K562 (cell line): ENCODE data around the gene ARV1. TPM values are rescaled to one million over a fixed set of nuclear protein-coding genes. Genes with fewer than 3 reads are reported as not detected.

ENCODE experiments used
- ATAC-seq: fragments of 200-7000 bp; cut with Tn5 transposase; 3 replicates; pipeline ENCODE4 v1.9.1; 2020; ENCODE audit warnings: moderate library complexity
- BruUV-seq: library from RNA; stranded (reverse); fragments of 400-500 nt; replicated peaks from 2 replicates; lab custom pipeline; 2021; lab: Mats Ljungman, UMichigan
- CTCF ChIA-PET: fragments of 300-600 bp; formaldehyde crosslinking; extraction: SDS; loops from one replicate; lab custom pipeline; 2021; ENCODE audit warnings: low intra/inter-chr PET ratio; lab: Yijun Ruan, JAX
- POLR2A ChIA-PET: fragments of 300-600, 350-650 bp; sonication (Branson Sonifier 250); formaldehyde crosslinking; extraction: SDS; loops from one replicate; lab custom pipeline; 2021; ENCODE audit warnings: antibody characterized with exemption, inconsistent platforms; lab: Yijun Ruan, JAX
- DNase-seq, 4 experiments: peaks; one replicate each; pipeline versions ENCODE4 v3.0.0 to v3.0.0-alpha.2; 2011 to 2018; ENCODE audit warnings: low spot score in 3 of 4, mixed read lengths in 3 of 4; ENCODE audit errors: extremely low read depth in 1 of 4
- FAIRE-seq: peaks from 2 replicates; lab custom pipeline; 2011; peaks lifted over from hg19 to GRCh38; lab: Jason Lieb, UNC
- H2AFZ ChIP-seq: 2 replicates; pipeline ENCODE4 v1.6.0; 2011; ENCODE audit warnings: low read depth, low read length, control low read depth, inconsistent platforms
- H3K27ac ChIP-seq: fragments of 200-600 bp; 3 replicates; pipeline ENCODE4 v1.8.0; 2011; ENCODE audit warnings: low read depth, mild to moderate bottlenecking, control low read depth, inconsistent platforms, low read length, moderate library complexity, mixed read lengths; ENCODE audit errors: extremely low read depth
- H3K27me3 ChIP-seq, 2 experiments: fragments of 300-600 bp in 1 of 2; 2 replicates in 1 of 2; 3 replicates in 1 of 2; pipeline versions ENCODE4 v1.6.0 to v1.8.0; 2011; ENCODE audit warnings: inconsistent platforms in 2 of 2, low read length in 2 of 2, mild to moderate bottlenecking in 1 of 2, mixed read lengths in 1 of 2, moderate library complexity in 1 of 2; ENCODE audit not compliant: control insufficient read depth in 2 of 2, insufficient read depth in 2 of 2
- H3K36me3 ChIP-seq: fragments of 300-600 bp; 3 replicates; pipeline ENCODE4 v1.8.0; 2011; ENCODE audit warnings: mild to moderate bottlenecking, low read length, inconsistent platforms; ENCODE audit not compliant: control insufficient read depth, insufficient read depth
- H3K4me1 ChIP-seq, 2 experiments: fragments of 200-600 bp in 1 of 2; replicated peaks in 1 of 2; 2 replicates in 1 of 2; 3 replicates in 1 of 2; pipeline versions ENCODE4 v1.5.1 to v1.8.0; 2011; ENCODE audit warnings: inconsistent platforms in 2 of 2, low read length in 2 of 2, mild to moderate bottlenecking in 1 of 2, mixed read lengths in 1 of 2, moderate library complexity in 1 of 2; ENCODE audit not compliant: control insufficient read depth in 2 of 2, insufficient read depth in 2 of 2
- H3K4me2 ChIP-seq: 2 replicates; pipeline ENCODE4 v1.6.1; 2011; ENCODE audit warnings: low read length, control low read depth, inconsistent platforms, mixed read lengths; ENCODE audit not compliant: insufficient read depth
- H3K4me3 ChIP-seq: fragments of 200-600 bp; sonication (generic), shearing (Covaris generic); 2 replicates; pipeline ENCODE4 v1.5.1; 2016; ENCODE audit warnings: control low read depth, inconsistent platforms
- H3K79me2 ChIP-seq: fragments of 200-600 bp; 3 replicates; pipeline ENCODE4 v1.8.0; 2011; ENCODE audit warnings: low read length, inconsistent platforms; ENCODE audit not compliant: control insufficient read depth, insufficient read depth
- H3K9ac ChIP-seq, 2 experiments: 2 replicates each; pipeline versions ENCODE4 v1.6.0 to v1.6.1; 2011; ENCODE audit warnings: low read depth in 2 of 2, low read length in 2 of 2, control low read depth in 1 of 2, inconsistent platforms in 1 of 2, mild to moderate bottlenecking in 1 of 2, mixed read lengths in 1 of 2; ENCODE audit not compliant: insufficient read depth in 1 of 2
- H3K9me1 ChIP-seq: one replicate; pipeline ENCODE4 v1.6.0; 2011; ENCODE audit warnings: inconsistent platforms, mild to moderate bottlenecking, low read length, moderate library complexity; ENCODE audit not compliant: control insufficient read depth, insufficient read depth
- H3K9me3 ChIP-seq: replicated peaks from 2 replicates; pipeline ENCODE4 v1.5.1; 2011; ENCODE audit warnings: low read depth, low read length, inconsistent platforms; ENCODE audit not compliant: control insufficient read depth, insufficient read depth
- H4K20me1 ChIP-seq: replicated peaks from 2 replicates; pipeline ENCODE4 v1.6.1; 2011; ENCODE audit warnings: low read length, inconsistent platforms, mixed read lengths; ENCODE audit not compliant: control insufficient read depth, insufficient read depth
- FOXP4 ChIP-seq: sonication (generic); formaldehyde crosslinking; IDR thresholded peaks from 2 replicates; pipeline ENCODE4 v1.8.0; 2022; ENCODE audit warnings: mild to moderate bottlenecking, missing genetic modification reagents, borderline replicate concordance
- MBD2 ChIP-seq: sonication (generic); IDR thresholded peaks from 2 replicates; pipeline ENCODE4 v1.6.1; 2016; ENCODE audit warnings: low read depth, borderline replicate concordance
- PBX2 ChIP-seq, 2 experiments: IDR thresholded peaks in 1 of 2; conservative IDR thresholded peaks in 1 of 2; 2 replicates each; pipeline ENCODE4 v1.6.1; 2016; ENCODE audit warnings: low read depth in 2 of 2, mild to moderate bottlenecking in 1 of 2, missing compliant biosample characterization in 1 of 2, missing genetic modification characterization in 1 of 2, moderate library complexity in 1 of 2
- XRCC3 ChIP-seq: fragments of 450-650 bp; IDR thresholded peaks from 2 replicates; pipeline ENCODE4 v1.6.1; 2017; ENCODE audit warnings: mild to moderate bottlenecking, moderate library complexity
- ZFPM2 ChIP-seq: fragments of 250-450 bp; sonication (Bioruptor Pico); IDR thresholded peaks from 2 replicates; pipeline ENCODE4 v1.5.1; 2022; ENCODE audit warnings: mild to moderate bottlenecking
- ZNF354B ChIP-seq: fragments of 250-450 bp; sonication (Bioruptor Pico); IDR thresholded peaks from 2 replicates; pipeline ENCODE4 v1.4.0; 2020
- ZNF561 ChIP-seq: fragments of 450-650 bp; formaldehyde crosslinking; conservative IDR thresholded peaks from 2 replicates; pipeline ENCODE4 v1.4.0; 2020; ENCODE audit warnings: mild to moderate bottlenecking, moderate library complexity
- ZNF785 ChIP-seq: fragments of 250-450 bp; sonication (Bioruptor Pico); IDR thresholded peaks from 2 replicates; pipeline ENCODE4 v1.4.0; 2020; ENCODE audit warnings: mild to moderate bottlenecking
- WGBS: fragments of 100-300 bp; shearing (Covaris generic); methylation state at CpG from one replicate; pipeline ENCODE4 v1.1.6; 2016; ENCODE audit warnings: low coverage, mixed read lengths; ENCODE audit not compliant: insufficient coverage; ENCODE audit errors: missing lambda C conversion rate; 5-methylcytosine and 5-hydroxymethylcytosine counted together
- in situ Hi-C: fragments of 300-500 bp; cut with MboI; formaldehyde crosslinking; loops from 4 replicates; pipeline ENCODE4 v1.15.0; 2018; ENCODE audit warnings: inconsistent platforms, mixed read lengths
- intact Hi-C: fragments of 100-400 bp; cut with micrococcal nuclease; formaldehyde crosslinking; loops from 2 replicates; pipeline ENCODE4 v1.14.2; 2022
- polyA plus RNA-seq, 8 experiments: library from polyadenylated mRNA; depleted of rRNA in 4 of 8; stranded (reverse) in 5 of 8; unstranded in 3 of 8; fragments of >200 nt; fragmentation: Nextera tagmentation in 2 of 8; fragmentation: Illumina TruSeq in 1 of 8; extraction: Ambion mirVana in 2 of 8; extraction: Trizol in 1 of 8; gene quantifications; 2 replicates each; pipeline versions ENCODE4 v1.2.1 to v1.2.3, GENCODE V29; 2011 to 2014; ENCODE audit warnings: inconsistent platforms in 1 of 8, missing spikeins in 1 of 8
- total RNA-seq, 7 experiments: library from RNA; depleted of rRNA in 6 of 7; stranded (reverse); fragments of >200 nt in 6 of 7; fragmentation: Illumina TruSeq in 2 of 7; extraction: Trizol in 2 of 7; gene quantifications; 2 replicates each; pipeline versions ENCODE4 v1.2.1 to v1.2.3, GENCODE V29; 2011 to 2021; ENCODE audit warnings: low replicate concordance in 1 of 7
- TF ChIP-seq, protein P1 (sequence below), 2 experiments: fragments of 450-650 bp; IDR thresholded peaks; 2 replicates each; pipeline ENCODE4 v1.6.1; 2018; ENCODE audit warnings: mild to moderate bottlenecking in 2 of 2, low read depth in 1 of 2; ENCODE audit not compliant: partially characterized antibody in 2 of 2

Gene ARV1
- total and polyA plus RNA-seq, 9 of the 15 experiments (the other 6 are each of a cell fraction or from before 2014, with no cell fraction given), result 54.8 to 139 (median 74.0) TPM

GRCh38 chr1:230992100-230992774 lies 13.3 kb downstream of the ARV1 start:
- ATAC-seq, result no peak
- Histone ChIP-seq H3K36me3 (peaks cover 88% of the 10 kb centered on the region), H3K27me3 (no peaks in the 10 kb centered on the region), H3K4me1 (peaks cover 0 to 2% of the 10 kb centered on the region in 2 experiments; a peak in 2 of 5 replicates), H3K4me3 (no peak overlapping the region), H4K20me1 (no peaks in the 10 kb centered on the region), H3K9me1 (no peaks in the 10 kb centered on the region), H3K27ac (no peak overlapping the region), H2AFZ (no peak overlapping the region), H3K4me2 (no peak overlapping the region), H3K9ac (no peak overlapping the region; a peak in 1 of 4 replicates), H3K79me2 (peaks cover 26% of the 10 kb centered on the region), H3K9me3 (no peaks in the 10 kb centered on the region)
- in situ Hi-C loops (no loop called here), intact Hi-C loops (no loop called here)
- ChIA-PET CTCF (no interaction called here), POLR2A (interaction anchor here (0.7 to 1.4 kb wide), 3 partner anchors 8 to 12 kb away, joined by 3 to 5 read pairs (median 4); no protein-coding TSS in a partner anchor)
- no peak for FAIRE-seq
- no TSS peak for BruUV-seq
- 88% methylated on average over 7 of the region's 7 CpGs for WGBS
- no peak for DNase-seq
- no peak for TF ChIP-seq FOXP4 (CRISPR knock-in tag)
- no peak for TF ChIP-seq XRCC3
- no peak for TF ChIP-seq ZNF785 (CRISPR knock-in tag)
- TF ChIP-seq ZNF561 (CRISPR knock-in tag), result no peak
- TF ChIP-seq ZFPM2, result no peak
- no peak for TF ChIP-seq PBX2 (CRISPR knock-in tag; IDR thresholded peaks at IDR 0.05; ENCODE audit: low read depth)
- no peak for TF ChIP-seq PBX2 (tag; conservative IDR thresholded peaks at IDR 0.05; ENCODE audit: low read depth)
- no peak for TF ChIP-seq ZNF354B (CRISPR knock-in tag)
- TF ChIP-seq, protein P1, sequence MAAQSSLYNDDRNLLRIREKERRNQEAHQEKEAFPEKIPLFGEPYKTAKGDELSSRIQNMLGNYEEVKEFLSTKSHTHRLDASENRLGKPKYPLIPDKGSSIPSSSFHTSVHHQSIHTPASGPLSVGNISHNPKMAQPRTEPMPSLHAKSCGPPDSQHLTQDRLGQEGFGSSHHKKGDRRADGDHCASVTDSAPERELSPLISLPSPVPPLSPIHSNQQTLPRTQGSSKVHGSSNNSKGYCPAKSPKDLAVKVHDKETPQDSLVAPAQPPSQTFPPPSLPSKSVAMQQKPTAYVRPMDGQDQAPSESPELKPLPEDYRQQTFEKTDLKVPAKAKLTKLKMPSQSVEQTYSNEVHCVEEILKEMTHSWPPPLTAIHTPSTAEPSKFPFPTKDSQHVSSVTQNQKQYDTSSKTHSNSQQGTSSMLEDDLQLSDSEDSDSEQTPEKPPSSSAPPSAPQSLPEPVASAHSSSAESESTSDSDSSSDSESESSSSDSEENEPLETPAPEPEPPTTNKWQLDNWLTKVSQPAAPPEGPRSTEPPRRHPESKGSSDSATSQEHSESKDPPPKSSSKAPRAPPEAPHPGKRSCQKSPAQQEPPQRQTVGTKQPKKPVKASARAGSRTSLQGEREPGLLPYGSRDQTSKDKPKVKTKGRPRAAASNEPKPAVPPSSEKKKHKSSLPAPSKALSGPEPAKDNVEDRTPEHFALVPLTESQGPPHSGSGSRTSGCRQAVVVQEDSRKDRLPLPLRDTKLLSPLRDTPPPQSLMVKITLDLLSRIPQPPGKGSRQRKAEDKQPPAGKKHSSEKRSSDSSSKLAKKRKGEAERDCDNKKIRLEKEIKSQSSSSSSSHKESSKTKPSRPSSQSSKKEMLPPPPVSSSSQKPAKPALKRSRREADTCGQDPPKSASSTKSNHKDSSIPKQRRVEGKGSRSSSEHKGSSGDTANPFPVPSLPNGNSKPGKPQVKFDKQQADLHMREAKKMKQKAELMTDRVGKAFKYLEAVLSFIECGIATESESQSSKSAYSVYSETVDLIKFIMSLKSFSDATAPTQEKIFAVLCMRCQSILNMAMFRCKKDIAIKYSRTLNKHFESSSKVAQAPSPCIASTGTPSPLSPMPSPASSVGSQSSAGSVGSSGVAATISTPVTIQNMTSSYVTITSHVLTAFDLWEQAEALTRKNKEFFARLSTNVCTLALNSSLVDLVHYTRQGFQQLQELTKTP (IDR thresholded peaks at IDR 0.05; ENCODE audit: low read depth in 1 of 2, partially characterized antibody in 2 of 2), result no peak
- TF ChIP-seq MBD2, result no peak
